H9 (cell line): ENCODE results near the gene ZFYVE28. TPM values are rescaled to one million over a fixed set of nuclear protein-coding genes. Genes with fewer than 3 reads are reported as not detected.

ENCODE experiments used
- DNase-seq: peaks from one replicate; pipeline ENCODE4 v3.0.0-alpha.2; 2017
- H2AFZ ChIP-seq: one replicate; pipeline ENCODE4 v1.6.1; 2013; ENCODE audit warnings: mild to moderate bottlenecking, low read length, control low read depth, moderate library complexity
- H2AK5ac ChIP-seq: 2 replicates; pipeline ENCODE4 v1.6.1; 2013; ENCODE audit warnings: low read length, control low read depth, mixed read lengths; ENCODE audit not compliant: insufficient read length
- H2BK120ac ChIP-seq: one replicate; pipeline ENCODE4 v1.6.1; 2013; ENCODE audit warnings: low read depth, mild to moderate bottlenecking, low read length, control low read depth, inconsistent platforms; ENCODE audit not compliant: poor library complexity, severe bottlenecking
- H2BK12ac ChIP-seq: 2 replicates; pipeline ENCODE4 v1.6.1; 2013; ENCODE audit warnings: low read length, control low read depth, mixed read lengths, low read depth; ENCODE audit not compliant: insufficient read length
- H2BK15ac ChIP-seq: 2 replicates; pipeline ENCODE4 v1.6.1; 2013; ENCODE audit warnings: low read depth, low read length, control low read depth
- H2BK20ac ChIP-seq: one replicate; pipeline ENCODE4 v1.6.1; 2013; ENCODE audit warnings: low read depth, mild to moderate bottlenecking, low read length, control low read depth, inconsistent platforms; ENCODE audit not compliant: poor library complexity, severe bottlenecking
- H2BK5ac ChIP-seq: 2 replicates; pipeline ENCODE4 v1.6.1; 2013; ENCODE audit warnings: low read length, control low read depth, mixed read lengths; ENCODE audit not compliant: insufficient read length
- H3K14ac ChIP-seq: 2 replicates; pipeline ENCODE4 v1.6.1; 2013; ENCODE audit warnings: low read length, control low read depth; ENCODE audit not compliant: insufficient read depth
- H3K18ac ChIP-seq: 2 replicates; pipeline ENCODE4 v1.6.1; 2013; ENCODE audit warnings: low read depth, mild to moderate bottlenecking, mixed read lengths, low read length, control low read depth; ENCODE audit not compliant: insufficient read length
- H3K23ac ChIP-seq: 2 replicates; pipeline ENCODE4 v1.6.1; 2013; ENCODE audit warnings: low read length, control low read depth, mixed read lengths, low read depth; ENCODE audit not compliant: insufficient read length
- H3K23me2 ChIP-seq: 2 replicates; pipeline ENCODE4 v1.6.1; 2013; ENCODE audit warnings: low read depth, mild to moderate bottlenecking, mixed read lengths, low read length, control low read depth; ENCODE audit not compliant: insufficient read length, poor library complexity, severe bottlenecking
- H3K27ac ChIP-seq: 2 replicates; pipeline ENCODE4 v1.5.1; 2013; ENCODE audit warnings: low read length, control low read depth, mixed read lengths, low read depth; ENCODE audit not compliant: insufficient read length
- H3K27me3 ChIP-seq: 2 replicates; pipeline ENCODE4 v1.6.1; 2013; ENCODE audit warnings: low read length, control low read depth, inconsistent platforms; ENCODE audit not compliant: insufficient read depth
- H3K4ac ChIP-seq: 2 replicates; pipeline ENCODE4 v1.6.1; 2013; ENCODE audit warnings: low read depth, mild to moderate bottlenecking, control low read depth, inconsistent platforms, low read length, moderate library complexity
- H3K4me1 ChIP-seq: 2 replicates; pipeline ENCODE4 v1.6.1; 2013; ENCODE audit warnings: low read length, control low read depth, inconsistent platforms; ENCODE audit not compliant: insufficient read depth
- H3K4me2 ChIP-seq: 2 replicates; pipeline ENCODE4 v1.6.1; 2013; ENCODE audit warnings: low read length, control low read depth, mixed read lengths; ENCODE audit not compliant: insufficient read length, insufficient read depth
- H3K56ac ChIP-seq: 2 replicates; pipeline ENCODE4 v1.6.1; 2013; ENCODE audit warnings: low read depth, mild to moderate bottlenecking, mixed read lengths, low read length, control low read depth; ENCODE audit not compliant: insufficient read length
- H3K79me1 ChIP-seq: 2 replicates; pipeline ENCODE4 v1.6.1; 2013; ENCODE audit warnings: low read depth, mild to moderate bottlenecking, moderate library complexity, low read length, control low read depth, inconsistent platforms; ENCODE audit not compliant: insufficient read depth, poor library complexity, severe bottlenecking
- H3K79me2 ChIP-seq: 2 replicates; pipeline ENCODE4 v1.6.1; 2013; ENCODE audit warnings: low read length, control low read depth, inconsistent platforms; ENCODE audit not compliant: insufficient read depth
- H3K9ac ChIP-seq: 2 replicates; pipeline ENCODE4 v1.6.1; 2013; ENCODE audit warnings: low read length, control low read depth, mixed read lengths; ENCODE audit not compliant: insufficient read length; ENCODE audit errors: extremely low read depth
- H3K9me3 ChIP-seq: one replicate; pipeline ENCODE4 v1.6.1; 2013; ENCODE audit warnings: low read depth, low read length, inconsistent platforms; ENCODE audit not compliant: control insufficient read depth
- H3T11ph ChIP-seq: one replicate; pipeline ENCODE4 v1.6.1; 2013; ENCODE audit warnings: mild to moderate bottlenecking, low read length, control low read depth, inconsistent platforms
- H4K20me1 ChIP-seq: one replicate; pipeline ENCODE4 v1.6.1; 2013; ENCODE audit not compliant: control insufficient read depth, insufficient read length, insufficient read depth
- H4K5ac ChIP-seq: 2 replicates; pipeline ENCODE4 v1.6.1; 2013; ENCODE audit warnings: low read depth, mild to moderate bottlenecking, mixed read lengths, low read length, control low read depth; ENCODE audit not compliant: insufficient read length
- H4K8ac ChIP-seq: replicated peaks from 2 replicates; pipeline ENCODE4 v1.6.1; 2013; ENCODE audit warnings: low read length, control low read depth, mixed read lengths, low read depth; ENCODE audit not compliant: insufficient read length
- H4K91ac ChIP-seq: 2 replicates; pipeline ENCODE4 v1.6.1; 2013; ENCODE audit warnings: low read depth, mild to moderate bottlenecking, moderate library complexity, mixed read lengths, low read length, control low read depth; ENCODE audit not compliant: insufficient read length
- H3K27ac Mint-ChIP-seq, 3 experiments: 2 replicates in 2 of 3; 3 replicates in 1 of 3; pipeline ENCODE4 v1.8.0; 2020 to 2021; ENCODE audit warnings: mixed read lengths in 3 of 3, mild to moderate bottlenecking in 1 of 3, moderate library complexity in 1 of 3
- H3K27me3 Mint-ChIP-seq: 2 replicates; pipeline ENCODE4 v1.8.0; 2021; ENCODE audit warnings: low read depth, mild to moderate bottlenecking, moderate library complexity, mixed read lengths
- H3K36me3 Mint-ChIP-seq, 3 experiments: 2 replicates in 2 of 3; 3 replicates in 1 of 3; pipeline ENCODE4 v1.8.0; 2020 to 2021; ENCODE audit warnings: low read depth in 3 of 3, mixed read lengths in 3 of 3; ENCODE audit not compliant: insufficient read depth in 1 of 3
- H3K4me1 Mint-ChIP-seq, 2 experiments: 2 replicates each; pipeline ENCODE4 v1.8.0; 2020; ENCODE audit warnings: mixed read lengths in 2 of 2
- H3K4me3 Mint-ChIP-seq, 2 experiments: 2 replicates in 1 of 2; 3 replicates in 1 of 2; pipeline ENCODE4 v1.8.0; 2020 to 2021; ENCODE audit warnings: mild to moderate bottlenecking in 2 of 2, mixed read lengths in 2 of 2, moderate library complexity in 1 of 2
- H3K9me3 Mint-ChIP-seq, 2 experiments: 2 replicates in 1 of 2; 3 replicates in 1 of 2; pipeline ENCODE4 v1.8.0; 2020; ENCODE audit warnings: mild to moderate bottlenecking in 2 of 2, mixed read lengths in 2 of 2, moderate library complexity in 1 of 2
- WGBS: extraction: QIAGEN DNeasy Blood & Tissue Kit; methylation state at CpG from one replicate; pipeline ENCODE4 v1.1.7; 2013; ENCODE audit warnings: missing lambda C conversion rate, low lambda C conversion rate, mixed read lengths; ENCODE audit not compliant: insufficient read length; ENCODE audit errors: extremely low coverage; 5-methylcytosine and 5-hydroxymethylcytosine counted together
- total RNA-seq: library from RNA; stranded (reverse); gene quantifications from 2 replicates; pipeline ENCODE4 v1.2.1, GENCODE V29; 2021
- TF ChIP-seq, protein P1 (sequence below): fragments of 200-600 bp; sonication (generic); conservative IDR thresholded peaks from 3 replicates; pipeline ENCODE4 v1.8.0; 2021; ENCODE audit warnings: antibody characterized with exemption, mild to moderate bottlenecking

The ZFYVE28 gene
- total RNA-seq, 1 experiment from 2014 or later = 0.98 TPM

DNA sequence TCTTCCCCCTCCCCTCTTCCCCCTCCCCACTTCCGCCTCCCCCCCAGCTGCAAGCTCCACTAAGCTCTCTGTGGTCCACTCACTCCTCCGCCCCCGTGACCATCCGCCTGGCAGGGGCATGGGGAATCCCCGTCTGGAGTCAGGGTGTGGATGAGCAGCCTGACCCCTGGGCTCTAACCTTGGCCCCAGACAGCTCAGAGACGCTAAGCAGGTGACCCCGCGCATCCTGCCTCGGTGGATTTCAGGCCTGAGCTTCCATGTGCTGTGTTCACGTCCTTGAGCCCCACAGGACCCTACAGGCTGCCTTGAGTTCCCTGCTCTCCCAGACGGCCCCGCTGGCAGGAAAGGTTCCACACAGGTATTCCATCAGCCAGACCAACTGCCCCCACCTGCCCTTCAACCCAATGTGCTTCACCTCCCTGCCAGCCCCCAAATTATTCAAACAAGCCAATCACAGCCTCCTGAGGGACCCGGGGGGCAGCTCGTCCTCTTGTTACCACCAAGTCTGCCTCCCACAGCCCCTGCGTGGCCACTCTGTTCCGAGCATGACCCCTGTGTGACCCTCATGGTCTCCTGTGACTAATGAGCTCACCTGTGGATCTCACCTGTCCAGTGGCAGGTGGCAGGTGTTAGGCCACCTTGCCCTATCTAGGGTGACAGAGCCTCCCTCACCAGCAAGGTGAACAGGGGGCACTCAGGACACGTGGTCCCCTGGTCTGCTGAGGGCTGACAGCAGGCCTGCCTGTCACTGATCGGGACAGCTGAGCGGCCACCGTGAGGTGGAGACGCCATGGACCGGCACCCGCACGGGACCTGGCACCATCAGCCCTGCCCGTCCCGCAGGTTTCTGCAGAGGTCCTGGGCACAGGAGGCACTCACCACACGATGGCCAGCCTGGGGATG, 83.4 kb downstream of the ZFYVE28 start:
- Histone ChIP-seq H3K56ac (no peak overlapping the region), H3K14ac (no peak overlapping the region; the same call in 1 of the 2 replicates), H3K9me3 (no peaks in the 10 kb centered on the region), H4K91ac (no peak overlapping the region), H2BK20ac (no peak overlapping the region), H3K9ac (no peak overlapping the region), H3T11ph (no peak overlapping the region), H2AK5ac (no peak overlapping the region), H3K23ac (no peak overlapping the region), H3K4me1 (no peaks in the 10 kb centered on the region), H3K79me2 (no peaks in the 10 kb centered on the region), H2BK120ac (no peak overlapping the region), H3K4me2 (no peak overlapping the region), H3K18ac (no peak overlapping the region), H4K5ac (no peak overlapping the region), H3K27ac (no peak overlapping the region), H2BK5ac (no peak overlapping the region), H3K23me2 (no peaks in the 10 kb centered on the region), H2BK15ac (0 out of 2 replicates have a peak overlapping the region, but pooled peaks have one; percentile 2), H4K8ac (no peak overlapping the region), H3K79me1 (no peaks in the 10 kb centered on the region), H3K27me3 (no peaks in the 10 kb centered on the region), H4K20me1 (no peaks in the 10 kb centered on the region), H3K4ac (no peak overlapping the region), H2AFZ (no peak overlapping the region), H2BK12ac (no peak overlapping the region)
- H3K27ac Mint-ChIP-seq = peak overlapping the region in 1 of 3 experiments; percentile 84; a peak in 1 of 7 replicates
- TF ChIP-seq, protein P1, sequence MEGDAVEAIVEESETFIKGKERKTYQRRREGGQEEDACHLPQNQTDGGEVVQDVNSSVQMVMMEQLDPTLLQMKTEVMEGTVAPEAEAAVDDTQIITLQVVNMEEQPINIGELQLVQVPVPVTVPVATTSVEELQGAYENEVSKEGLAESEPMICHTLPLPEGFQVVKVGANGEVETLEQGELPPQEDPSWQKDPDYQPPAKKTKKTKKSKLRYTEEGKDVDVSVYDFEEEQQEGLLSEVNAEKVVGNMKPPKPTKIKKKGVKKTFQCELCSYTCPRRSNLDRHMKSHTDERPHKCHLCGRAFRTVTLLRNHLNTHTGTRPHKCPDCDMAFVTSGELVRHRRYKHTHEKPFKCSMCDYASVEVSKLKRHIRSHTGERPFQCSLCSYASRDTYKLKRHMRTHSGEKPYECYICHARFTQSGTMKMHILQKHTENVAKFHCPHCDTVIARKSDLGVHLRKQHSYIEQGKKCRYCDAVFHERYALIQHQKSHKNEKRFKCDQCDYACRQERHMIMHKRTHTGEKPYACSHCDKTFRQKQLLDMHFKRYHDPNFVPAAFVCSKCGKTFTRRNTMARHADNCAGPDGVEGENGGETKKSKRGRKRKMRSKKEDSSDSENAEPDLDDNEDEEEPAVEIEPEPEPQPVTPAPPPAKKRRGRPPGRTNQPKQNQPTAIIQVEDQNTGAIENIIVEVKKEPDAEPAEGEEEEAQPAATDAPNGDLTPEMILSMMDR = no peak
- WGBS = no CpG with 5 or more reads among the region's 27 CpGs
- peaks cover 3% of the 10 kb centered on the region for H3K27me3 Mint-ChIP-seq
- no peaks in the 10 kb centered on the region; a peak in 1 of 5 replicates for H3K9me3 Mint-ChIP-seq
- peaks cover 9 to 17% of the 10 kb centered on the region in 2 experiments for H3K4me1 Mint-ChIP-seq
- no peak for DNase-seq
- no peak overlapping the region for H3K4me3 Mint-ChIP-seq
- H3K36me3 Mint-ChIP-seq = no peaks in the 10 kb centered on the region; a peak in 2 of 7 replicates
